GM12864 (cell line): ENCODE results near the gene FAM9C.

Experiments
- DNase-seq: peaks from one replicate; pipeline ENCODE4 v3.0.0-alpha.2; 2011; ENCODE audit warnings: low read depth
- H3K4me3 ChIP-seq: 2 replicates; pipeline ENCODE4 v1.5.1; 2011; ENCODE audit warnings: mild to moderate bottlenecking, low read depth, low read length, control low read depth
- TF ChIP-seq, protein P1 (sequence below): IDR thresholded peaks from 2 replicates; pipeline ENCODE4 v1.5.1; 2011; ENCODE audit warnings: low read depth, mild to moderate bottlenecking, moderate library complexity, low read length, control low read depth, inconsistent platforms; ENCODE audit errors: missing control alignments

Gene FAM9C

GRCh38 chrX:13001961-13002671 lies 42.3 kb downstream of the FAM9C start:
- TF ChIP-seq, protein P1, sequence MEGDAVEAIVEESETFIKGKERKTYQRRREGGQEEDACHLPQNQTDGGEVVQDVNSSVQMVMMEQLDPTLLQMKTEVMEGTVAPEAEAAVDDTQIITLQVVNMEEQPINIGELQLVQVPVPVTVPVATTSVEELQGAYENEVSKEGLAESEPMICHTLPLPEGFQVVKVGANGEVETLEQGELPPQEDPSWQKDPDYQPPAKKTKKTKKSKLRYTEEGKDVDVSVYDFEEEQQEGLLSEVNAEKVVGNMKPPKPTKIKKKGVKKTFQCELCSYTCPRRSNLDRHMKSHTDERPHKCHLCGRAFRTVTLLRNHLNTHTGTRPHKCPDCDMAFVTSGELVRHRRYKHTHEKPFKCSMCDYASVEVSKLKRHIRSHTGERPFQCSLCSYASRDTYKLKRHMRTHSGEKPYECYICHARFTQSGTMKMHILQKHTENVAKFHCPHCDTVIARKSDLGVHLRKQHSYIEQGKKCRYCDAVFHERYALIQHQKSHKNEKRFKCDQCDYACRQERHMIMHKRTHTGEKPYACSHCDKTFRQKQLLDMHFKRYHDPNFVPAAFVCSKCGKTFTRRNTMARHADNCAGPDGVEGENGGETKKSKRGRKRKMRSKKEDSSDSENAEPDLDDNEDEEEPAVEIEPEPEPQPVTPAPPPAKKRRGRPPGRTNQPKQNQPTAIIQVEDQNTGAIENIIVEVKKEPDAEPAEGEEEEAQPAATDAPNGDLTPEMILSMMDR: no peak
- no peak for DNase-seq
- H3K4me3 ChIP-seq: no peak overlapping the region; the same call in 1 of the 2 replicates

DNA sequence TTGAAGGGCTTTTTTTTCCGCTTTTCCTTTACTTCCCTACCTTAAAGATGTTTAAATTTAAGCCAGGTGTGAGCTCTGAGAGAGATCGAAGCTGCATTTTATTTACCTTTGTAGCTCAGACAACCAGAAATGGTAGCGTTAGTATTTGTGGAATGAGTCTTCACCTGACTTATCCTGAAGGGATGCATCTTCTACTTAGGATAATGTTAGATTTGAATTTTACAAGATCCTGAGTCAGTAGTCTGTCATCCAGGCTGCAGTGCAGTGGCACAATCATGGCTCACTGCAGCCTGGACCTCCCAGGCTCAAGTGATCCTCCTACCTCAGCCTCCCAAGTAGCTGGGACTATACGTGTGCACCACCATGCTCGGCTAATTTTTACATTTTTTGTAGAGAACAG lies 43.3 kb downstream of the FAM9C start:
- no peak overlapping the region for H3K4me3 ChIP-seq
- DNase-seq: no peak
- TF ChIP-seq, protein P1: no peak

DNA sequence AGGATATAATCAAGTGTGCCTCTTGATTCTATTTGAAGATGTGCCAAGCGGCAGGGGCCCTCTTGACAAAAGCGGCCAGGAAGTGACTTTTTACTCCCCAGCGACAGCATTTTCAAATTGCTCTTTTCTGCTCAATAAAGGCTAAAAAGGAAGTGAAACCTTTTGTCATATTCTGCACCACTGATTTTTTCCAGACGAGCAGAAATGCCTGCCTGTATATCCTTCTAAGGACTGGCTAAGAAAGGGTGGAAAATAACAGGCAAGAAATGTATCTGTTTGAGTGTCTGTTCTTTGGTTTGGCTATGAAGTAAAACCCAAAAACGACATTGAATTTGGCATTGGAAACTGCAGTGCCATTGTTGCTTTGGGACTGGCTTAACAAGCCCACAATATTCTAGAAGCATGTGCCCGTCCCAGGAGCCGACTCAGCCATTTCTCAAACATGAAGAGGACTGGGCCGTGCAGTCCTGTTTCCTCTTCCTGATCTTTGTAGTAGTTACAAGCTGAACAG lies 44.1 kb downstream of the FAM9C start:
- DNase-seq: no peak
- no peak overlapping the region; the same call in 1 of the 2 replicates for H3K4me3 ChIP-seq
- TF ChIP-seq, protein P1: no peak

- DNase-seq: no peak
- TF ChIP-seq, protein P1: no peak
- H3K4me3 ChIP-seq: no peak overlapping the region; the same call in 1 of the 2 replicates
Measured at GRCh38 chrX:12999422-12999821, 45.0 kb downstream of the FAM9C start.

DNA sequence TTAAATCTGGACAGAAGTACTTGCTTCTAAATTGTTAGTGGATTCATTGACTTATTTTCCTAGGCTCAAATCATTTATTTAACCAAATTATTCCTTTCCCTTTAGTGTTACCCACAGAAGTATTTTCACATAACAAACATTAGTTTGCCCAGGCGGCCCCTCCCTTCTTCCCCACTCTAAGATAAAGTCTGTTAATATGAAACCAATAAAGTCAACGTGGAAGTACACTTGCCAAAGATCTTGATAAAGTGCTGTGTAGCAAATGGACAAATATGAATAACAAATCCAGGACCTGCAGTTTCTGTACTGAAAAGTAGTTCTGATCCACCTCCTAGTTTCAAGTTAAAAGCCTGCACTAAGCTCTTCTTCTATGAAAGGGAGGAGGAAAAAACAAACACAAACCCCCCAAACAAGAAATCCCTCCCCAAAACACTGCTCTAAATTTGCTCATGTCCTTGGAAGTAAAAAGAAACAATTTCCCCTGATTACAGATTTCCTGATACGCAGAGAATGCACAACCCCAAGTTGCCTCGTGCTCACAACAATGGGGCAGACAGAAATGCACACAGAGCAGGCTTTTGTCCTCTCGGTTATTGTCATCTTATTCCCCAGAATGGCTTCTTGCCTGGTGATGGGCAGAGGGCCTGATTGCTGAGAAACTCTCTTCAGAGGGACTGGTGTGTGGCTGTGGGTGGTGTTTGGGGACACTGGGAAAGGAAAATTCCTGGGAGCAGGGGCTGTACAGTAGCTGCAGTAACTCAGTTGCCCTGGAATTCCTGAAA lies 46.3 kb downstream of the FAM9C start:
- no peak overlapping the region for H3K4me3 ChIP-seq
- TF ChIP-seq, protein P1: no peak
- no peak for DNase-seq

DNA sequence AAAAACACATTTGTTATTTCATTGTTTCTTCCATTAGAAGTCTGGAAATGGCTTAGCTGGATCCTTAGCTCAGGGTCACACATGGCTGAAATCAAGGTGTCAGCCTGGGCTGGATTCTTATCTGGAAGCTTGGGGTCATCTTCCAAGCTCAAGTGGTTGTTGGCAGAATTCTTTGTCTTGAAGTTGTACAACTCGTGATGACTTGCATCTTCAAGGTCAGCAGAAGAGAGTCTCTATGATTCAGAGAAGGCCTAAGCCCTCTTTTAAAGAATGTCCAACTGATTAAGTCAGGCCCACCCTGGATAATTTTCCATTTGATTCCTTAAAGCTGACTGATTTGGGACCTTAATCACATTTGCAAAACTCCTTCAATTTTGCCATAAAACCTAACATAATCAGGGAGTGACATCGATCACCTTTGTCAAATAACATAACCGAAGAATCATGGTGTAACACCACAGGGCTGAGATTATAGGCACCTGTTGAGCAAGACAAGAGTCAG lies 47.4 kb downstream of the FAM9C start:
- TF ChIP-seq, protein P1: no peak
- H3K4me3 ChIP-seq: no peak overlapping the region
- DNase-seq: no peak
